Psoas muscle (tissue), 8 donors: ENCODE measurements around the gene TIMM17B. TPM values are rescaled to one million over a fixed set of nuclear protein-coding genes. Genes with fewer than 3 reads are reported as not detected.

Experiments used
- ATAC-seq, 4 donors: fragments of 200-7000 bp; cut with Tn5 transposase; one replicate each; pipeline ENCODE4 v1.9.1; 2020; ENCODE audit warnings: moderate library complexity in 3 of 4, mild to moderate bottlenecking in 2 of 4
- DNase-seq, 2 donors: peaks; one replicate each; pipeline ENCODE4 v3.0.0-alpha.2; 2020
- H3K27ac ChIP-seq: fragments of 200-600 bp; one replicate; pipeline ENCODE4 v1.8.0; 2022
- H3K27me3 ChIP-seq, 3 donors: fragments of 200-600 bp in 1 of 3; one replicate each; pipeline versions ENCODE4 v1.6.1 to v1.8.0; 2013 to 2022; ENCODE audit warnings: low read length in 2 of 3, mild to moderate bottlenecking in 2 of 3, moderate library complexity in 1 of 3; ENCODE audit not compliant: insufficient read depth in 3 of 3
- H3K36me3 ChIP-seq, 2 donors: fragments of 200-600 bp in 1 of 2; one replicate each; pipeline versions ENCODE4 v1.6.1 to v1.8.0; 2013 to 2022; ENCODE audit warnings: low read depth in 1 of 2, mild to moderate bottlenecking in 1 of 2, moderate library complexity in 1 of 2; ENCODE audit not compliant: insufficient read depth in 1 of 2
- H3K4me1 ChIP-seq: fragments of 200-600 bp; one replicate; pipeline ENCODE4 v1.8.0; 2022
- H3K4me3 ChIP-seq: fragments of 200-600 bp; one replicate; pipeline ENCODE4 v1.8.0; 2022; ENCODE audit warnings: mild to moderate bottlenecking
- H3K9me3 ChIP-seq: fragments of 200-600 bp; one replicate; pipeline ENCODE4 v1.8.0; 2022
- CTCF ChIP-seq: fragments of 200-600 bp; IDR thresholded peaks from one replicate; pipeline ENCODE4 v1.8.0; 2022; ENCODE audit warnings: antibody characterized with exemption
- WGBS, 3 donors: extraction: QIAGEN DNeasy Blood & Tissue Kit; methylation state at CpG; one replicate each; pipeline versions ENCODE4 v1.1.6 to v1.1.7; 2013; 5-methylcytosine and 5-hydroxymethylcytosine counted together
- intact Hi-C, 2 donors: fragments of 100-400 bp; cut with DNase I; formaldehyde crosslinking; loops; one replicate each; pipeline versions ENCODE4 v1.11.0 to v1.14.2; 2022
- polyA plus RNA-seq, 3 donors: library from polyadenylated mRNA; stranded (reverse); fragments of 200-250 nt; gene quantifications; one replicate each; pipeline ENCODE4 v1.2.3, GENCODE V29; 2013
- total RNA-seq, 4 donors: library from RNA; stranded (reverse); fragmentation: NEBNext Ultra II Directional in 2 of 4; extraction: Animal tissue kit (Norgen Biotek cat#: 25700) in 2 of 4; gene quantifications; one replicate each; pipeline versions ENCODE4 v1.2.1 to v1.2.4, GENCODE V29; 2021 to 2023
- donor health status: healthy with polysubstance abuse.
- donor health status: DM: no; HTN: no; CAD: no; lungs with moderate emphysema.
- donor health status: Bipolar disorder and iron deficiency.
- donor health status: healthy.
- donor health status: DM: yes; HTN: yes; CAD: no.
- donor health status: DM: no; HTN: no; CAD: no.
- donor health status: DM: no; HTN: no; CAD: no.
- donor health status: DM: yes; HTN: yes; CAD: no.

Gene TIMM17B
- total and polyA plus RNA-seq, 7 donors: 56.6 to 91.6 (median 72.3) TPM

- TF ChIP-seq CTCF: no peak
- 0 to 26% (median 0%) methylated on average over 10 to 12 of the region's 12 CpGs for WGBS, 3 donors
- H3K4me1 ChIP-seq: no peaks in the 10 kb centered on the region
- intact Hi-C loops: loop anchor here in 1 of 2 donors (10.0 kb wide), 1 partner anchor 266 kb away; no protein-coding TSS in a partner anchor
- no peaks in the 10 kb centered on the region for H3K9me3 ChIP-seq
- peak in 2 of 4 donors; percentile 4 to 19 for ATAC-seq
- H3K27ac ChIP-seq: peak overlapping the region; percentile 73
- no peak for DNase-seq
- no peaks in the 10 kb centered on the region for H3K27me3 ChIP-seq
- peak overlapping the region; percentile 77 for H3K4me3 ChIP-seq
- peaks cover 0 to 9% of the 10 kb centered on the region in 2 donors for H3K36me3 ChIP-seq
These were observed 13.4 kb upstream of the TIMM17B start for GRCh38 chrX:48910926-48911411.

GRCh38 chrX:48909703-48910294 is 12.2 kb upstream of the TIMM17B start:
- no peaks in the 10 kb centered on the region for H3K27me3 ChIP-seq
- DNase-seq: no peak
- H3K27ac ChIP-seq: no peak overlapping the region
- no peak for TF ChIP-seq CTCF
- no peaks in the 10 kb centered on the region for H3K4me1 ChIP-seq
- H3K9me3 ChIP-seq: no peaks in the 10 kb centered on the region
- ATAC-seq: no peak
- 89 to 92% (median 92%) methylated on average over 15 to 17 of the region's 17 CpGs for WGBS, 3 donors
- no peak overlapping the region for H3K4me3 ChIP-seq
- peaks cover 0 to 19% of the 10 kb centered on the region in 2 donors for H3K36me3 ChIP-seq
- intact Hi-C loops: loop anchor here in 1 of 2 donors (10.0 kb wide), 1 partner anchor 265 kb away; no protein-coding TSS in a partner anchor

GRCh38 chrX:48908600-48908999 is 11.0 kb upstream of the TIMM17B start:
- H3K4me1 ChIP-seq: no peaks in the 10 kb centered on the region
- H3K4me3 ChIP-seq: no peak overlapping the region
- intact Hi-C loops: no loop called here
- H3K9me3 ChIP-seq: no peaks in the 10 kb centered on the region
- H3K27ac ChIP-seq: no peak overlapping the region
- no peak for ATAC-seq
- TF ChIP-seq CTCF: no peak
- DNase-seq: no peak
- WGBS, 3 donors: 53 to 81% (median 80%) methylated on average over 1 of the region's 1 CpG
- H3K36me3 ChIP-seq: peaks cover 0 to 24% of the 10 kb centered on the region in 2 donors
- no peaks in the 10 kb centered on the region for H3K27me3 ChIP-seq

- peaks cover 4 to 55% of the 10 kb centered on the region in 2 donors for H3K36me3 ChIP-seq
These were observed 7.7 kb upstream of the TIMM17B start for GRCh38 chrX:48905090-48905790.

More at GRCh38 chrX:48905090-48905790, 7.7 kb upstream of the TIMM17B start:
- intact Hi-C loops: no loop called here
- TF ChIP-seq CTCF: no peak
- Histone ChIP-seq H3K27ac (no peak overlapping the region), H3K9me3 (no peaks in the 10 kb centered on the region), H3K4me3 (no peak overlapping the region), H3K4me1 (no peaks in the 10 kb centered on the region), H3K27me3 (no peaks in the 10 kb centered on the region)
- ATAC-seq: no peak
- 88 to 93% (median 89%) methylated on average over 17 to 20 of the region's 20 CpGs for WGBS, 3 donors
- no peak for DNase-seq
